CD4-positive, CD25-positive, alpha-beta regulatory T cell (primary cell): ENCODE results near the gene KCTD14. TPM values are rescaled to one million over a fixed set of nuclear protein-coding genes. Genes with fewer than 3 reads are reported as not detected.
"Not testable (repeated sequence)": the region's sequence is repeated elsewhere in the genome, so short reads cannot be mapped to it uniquely, and the experiment has no call there.

ENCODE experiments used
- ATAC-seq, 2 donors: fragments of 150-1000 bp; cut with Tn5 transposase; one replicate each; pipeline ENCODE4 v1.10.0; 2021; ENCODE audit warnings: low read depth in 2 of 2, moderate number of reproducible peaks in 2 of 2, moderate library complexity in 1 of 2
- DNase-seq, 3 donors: peaks; one replicate each; pipeline versions ENCODE4 v3.0.0 to v3.0.0-alpha.2; 2012 to 2022; ENCODE audit warnings: mixed read lengths in 1 of 3
- H3K27ac ChIP-seq: one replicate; pipeline ENCODE4 v1.7.0; 2013; ENCODE audit warnings: mild to moderate bottlenecking, low read length; ENCODE audit not compliant: insufficient read depth, poor library complexity, severe bottlenecking
- H3K27me3 ChIP-seq: one replicate; pipeline ENCODE4 v1.7.0; 2013; ENCODE audit warnings: low read length; ENCODE audit not compliant: control insufficient read depth, insufficient read depth
- H3K36me3 ChIP-seq: one replicate; pipeline ENCODE4 v1.7.0; 2013; ENCODE audit warnings: mild to moderate bottlenecking, low read length, moderate library complexity; ENCODE audit not compliant: control insufficient read depth, insufficient read depth
- H3K4me1 ChIP-seq: 2 replicates; pipeline ENCODE4 v1.7.0; 2013; ENCODE audit warnings: mild to moderate bottlenecking, low read length; ENCODE audit not compliant: insufficient read depth, control insufficient read depth, poor library complexity, severe bottlenecking
- H3K4me3 ChIP-seq: one replicate; pipeline ENCODE4 v1.7.0; 2013; ENCODE audit warnings: low read depth, mild to moderate bottlenecking, low read length, moderate library complexity
- H3K9me3 ChIP-seq, 2 experiments: 1 replicate in 1 of 2; 2 replicates in 1 of 2; pipeline ENCODE4 v1.7.0; 2013; ENCODE audit warnings: low read length in 2 of 2, mild to moderate bottlenecking in 1 of 2, moderate library complexity in 1 of 2; ENCODE audit not compliant: control insufficient read depth in 2 of 2
- H3K27ac Mint-ChIP-seq, 3 donors: one replicate each; pipeline ENCODE4 v1.8.0; 2020 to 2022; ENCODE audit warnings: mild to moderate bottlenecking in 3 of 3, mixed read lengths in 3 of 3, moderate library complexity in 2 of 3
- H3K27me3 Mint-ChIP-seq: one replicate; pipeline ENCODE4 v1.8.0; 2022; ENCODE audit warnings: mild to moderate bottlenecking, mixed read lengths
- H3K36me3 Mint-ChIP-seq: one replicate; pipeline ENCODE4 v1.8.0; 2020; ENCODE audit warnings: mixed read lengths
- H3K4me1 Mint-ChIP-seq, 4 donors: one replicate each; pipeline ENCODE4 v1.8.0; 2020 to 2022; ENCODE audit warnings: mixed read lengths in 4 of 4, mild to moderate bottlenecking in 1 of 4
- H3K4me3 Mint-ChIP-seq, 4 donors: one replicate each; pipeline ENCODE4 v1.8.0; 2020 to 2022; ENCODE audit warnings: mild to moderate bottlenecking in 4 of 4, mixed read lengths in 4 of 4, moderate library complexity in 3 of 4
- H3K9me3 Mint-ChIP-seq, 7 donors: one replicate each; pipeline ENCODE4 v1.8.0; 2020 to 2022; ENCODE audit warnings: mixed read lengths in 7 of 7, mild to moderate bottlenecking in 3 of 7, moderate library complexity in 2 of 7
- polyA plus RNA-seq, 4 donors: library from polyadenylated mRNA; unstranded; fragments of 300-500 nt; fragmentation: Illumina TruSeq; gene quantifications; one replicate each; pipeline ENCODE4 v1.2.3, GENCODE V29; 2021
- total RNA-seq: library from RNA; stranded (reverse); gene quantifications from one replicate; pipeline ENCODE4 v1.2.3, GENCODE V29; 2022

Gene KCTD14
- total and polyA plus RNA-seq, 5 donors from 2014 or later: 0.09 to 1.4 (median 0.41) TPM; not detected in 1

DNA sequence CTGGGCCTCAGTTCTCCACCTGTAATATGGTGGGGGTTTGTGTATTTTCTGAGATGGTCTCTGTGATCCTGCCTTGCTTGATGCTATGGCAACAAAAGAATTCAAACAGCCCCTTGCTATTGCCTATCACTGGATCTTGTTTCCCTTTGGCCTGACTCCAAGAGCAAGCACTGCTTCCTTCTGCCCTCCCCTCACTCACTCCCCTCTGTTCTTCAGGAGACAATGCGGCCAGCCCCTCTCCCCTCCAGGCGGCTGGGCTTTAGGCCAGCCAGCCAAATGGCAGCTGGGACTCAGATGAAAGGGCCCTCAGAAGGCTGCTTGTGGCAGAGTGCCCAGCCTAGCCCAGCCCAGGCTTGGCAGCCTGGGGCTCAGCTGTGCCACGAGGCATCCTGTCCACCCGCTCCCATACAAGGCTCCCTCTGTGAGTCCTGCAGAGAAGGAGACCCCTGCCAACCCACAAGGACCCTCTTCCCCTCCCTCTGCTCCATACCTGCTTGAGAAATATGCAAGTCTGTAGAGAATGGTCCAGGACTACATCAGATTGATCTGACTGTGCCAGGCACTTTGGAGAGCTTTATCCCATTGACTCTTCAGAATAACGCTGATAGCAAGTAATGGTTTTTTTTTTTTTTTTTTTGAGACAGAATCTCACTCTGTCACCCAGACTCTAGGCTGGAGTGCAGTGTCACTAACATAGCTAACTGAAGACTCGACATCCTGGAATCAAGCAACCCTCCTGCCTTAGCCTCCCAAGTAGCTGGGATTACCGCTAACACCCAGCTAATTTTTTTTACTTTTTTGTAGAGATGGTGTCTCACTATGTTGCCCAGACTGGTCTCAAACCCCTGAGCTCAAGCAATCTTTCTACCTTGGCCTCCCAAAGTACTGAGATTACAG lies 7.6 kb upstream of the KCTD14 start:
- Histone ChIP-seq H3K4me3 (no peak overlapping the region), H3K36me3 (no peaks in the 10 kb centered on the region), H3K27me3 (no peaks in the 10 kb centered on the region), H3K27ac (no peak overlapping the region), H3K4me1 (no peaks in the 10 kb centered on the region), H3K9me3 (no peaks in the 10 kb centered on the region)
- DNase-seq (no peak), ATAC-seq (no peak)
- H3K4me1 Mint-ChIP-seq: no peaks in the 10 kb centered on the region
- H3K27me3 Mint-ChIP-seq: peaks cover 4% of the 10 kb centered on the region
- H3K4me3 Mint-ChIP-seq: no peak overlapping the region
- H3K27ac Mint-ChIP-seq: no peak overlapping the region
- no peaks in the 10 kb centered on the region for H3K9me3 Mint-ChIP-seq
- no peaks in the 10 kb centered on the region for H3K36me3 Mint-ChIP-seq

DNA sequence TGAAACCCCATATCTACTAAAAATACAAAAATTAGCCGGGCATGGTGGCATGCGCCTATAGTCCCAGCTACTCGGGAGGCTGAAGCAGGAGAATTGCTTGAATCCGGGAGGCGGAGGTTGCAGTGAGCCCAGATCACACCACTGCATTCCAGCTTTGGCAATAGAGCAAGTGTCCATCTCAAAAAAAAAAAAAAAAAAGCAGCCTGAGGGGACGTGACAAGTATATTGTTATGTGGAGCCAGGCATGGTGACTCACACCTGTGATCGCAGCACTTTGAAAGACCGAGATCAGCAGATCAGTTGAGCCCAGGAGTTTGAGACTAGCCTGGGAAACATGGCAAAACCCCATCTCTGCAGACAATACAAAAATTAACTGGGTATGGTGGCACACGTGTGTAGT lies 5.3 kb upstream of the KCTD14 start:
- not testable (repeated sequence) for ATAC-seq, H3K4me3 Mint-ChIP-seq

DNA sequence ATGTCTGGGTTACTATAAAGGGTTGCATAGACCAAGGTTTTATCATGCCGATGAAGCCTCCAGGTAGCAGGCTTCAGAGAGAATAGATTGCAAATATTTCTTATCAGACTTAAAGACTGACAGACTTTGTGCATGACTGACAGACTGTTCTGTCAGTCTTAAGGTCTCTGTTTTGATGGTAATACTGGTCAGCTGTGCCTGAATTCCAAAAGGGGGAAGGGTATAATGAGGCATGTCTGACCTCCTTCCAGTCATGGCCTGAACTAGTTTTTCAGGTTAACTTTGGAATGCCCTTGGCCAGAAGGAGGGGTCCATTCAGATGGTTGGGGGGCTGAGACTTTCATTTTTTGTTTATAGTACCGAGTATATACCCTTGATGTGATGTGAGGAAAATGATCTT lies 4.7 kb upstream of the KCTD14 start:
- H3K4me3 ChIP-seq: no peak overlapping the region
- H3K4me1 Mint-ChIP-seq: peaks cover 0 to 1% (median under 1%) of the 10 kb centered on the region in 4 donors
- H3K27ac Mint-ChIP-seq: no peak overlapping the region
- no peaks in the 10 kb centered on the region for H3K9me3 ChIP-seq
- H3K4me3 Mint-ChIP-seq: no peak overlapping the region
- H3K27me3 Mint-ChIP-seq: peaks cover 6% of the 10 kb centered on the region
- H3K36me3 ChIP-seq: no peaks in the 10 kb centered on the region
- no peak for ATAC-seq
- no peaks in the 10 kb centered on the region for H3K4me1 ChIP-seq
- no peaks in the 10 kb centered on the region for H3K36me3 Mint-ChIP-seq
- no peak overlapping the region for H3K27ac ChIP-seq
- DNase-seq: no peak
- peaks cover 0 to 2% (median 0%) of the 10 kb centered on the region in 7 donors for H3K9me3 Mint-ChIP-seq
- no peaks in the 10 kb centered on the region for H3K27me3 ChIP-seq

More for the DNA sequence above, 5.3 kb upstream of the KCTD14 start:
- not testable (repeated sequence) for H3K4me1 Mint-ChIP-seq, H3K27me3 Mint-ChIP-seq, H3K9me3 Mint-ChIP-seq, H3K27ac ChIP-seq, H3K4me3 ChIP-seq, H3K27me3 ChIP-seq, H3K36me3 Mint-ChIP-seq, H3K4me1 ChIP-seq, H3K36me3 ChIP-seq, H3K9me3 ChIP-seq, DNase-seq, H3K27ac Mint-ChIP-seq

DNA sequence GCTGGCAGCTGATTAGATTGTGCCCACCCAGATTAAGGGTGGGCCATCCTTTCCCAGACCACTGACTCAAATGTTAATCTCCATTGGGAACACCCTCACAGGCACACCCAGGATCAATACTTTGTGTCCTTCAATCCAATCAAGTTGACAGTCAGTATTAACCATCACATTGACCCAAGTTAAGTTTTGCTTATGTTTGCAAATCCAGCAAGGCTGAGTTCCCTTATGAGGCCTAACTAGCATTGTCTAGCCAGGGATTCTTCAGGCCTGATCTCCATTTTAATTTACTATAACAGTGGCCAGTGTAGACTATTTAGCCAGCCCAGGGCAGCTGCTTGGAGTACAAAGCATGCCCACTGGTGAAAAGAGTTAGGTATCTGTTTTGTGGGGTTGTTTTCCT lies 2.3 kb upstream of the KCTD14 start:
- H3K36me3 Mint-ChIP-seq: no peaks in the 10 kb centered on the region
- H3K36me3 ChIP-seq: no peaks in the 10 kb centered on the region
- H3K4me3 Mint-ChIP-seq: no peak overlapping the region
- ATAC-seq: no peak
- no peak overlapping the region for H3K4me3 ChIP-seq
- H3K27me3 Mint-ChIP-seq: peaks cover 19% of the 10 kb centered on the region
- H3K4me1 ChIP-seq: no peaks in the 10 kb centered on the region
- H3K9me3 ChIP-seq: no peaks in the 10 kb centered on the region
- peaks cover 5% of the 10 kb centered on the region for H3K27me3 ChIP-seq
- H3K27ac ChIP-seq: no peak overlapping the region
- no peak for DNase-seq
- H3K4me1 Mint-ChIP-seq: peaks cover 0 to 3% (median under 1%) of the 10 kb centered on the region in 4 donors
- H3K9me3 Mint-ChIP-seq: peaks cover 0 to 2% (median 0%) of the 10 kb centered on the region in 7 donors
- H3K27ac Mint-ChIP-seq: no peak overlapping the region

DNA sequence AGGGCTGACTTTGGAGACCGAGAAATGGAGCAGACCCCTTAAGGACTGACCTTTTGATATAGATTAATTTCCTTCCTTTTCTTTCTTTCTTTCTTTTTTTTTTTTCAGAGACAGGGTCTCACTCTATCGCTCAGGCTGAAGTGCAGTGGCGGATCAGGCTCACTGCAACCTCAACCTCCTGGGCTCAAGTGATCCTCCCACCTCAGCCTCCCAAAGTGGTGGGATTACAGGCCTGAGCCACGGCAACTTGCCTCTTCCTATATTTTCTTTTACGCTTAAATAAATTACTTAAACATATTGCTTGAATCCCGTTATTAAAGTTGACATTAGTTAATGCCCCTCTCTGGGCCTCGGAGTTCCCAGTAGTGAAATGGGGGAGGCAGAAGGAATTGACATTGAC lies 350 bp upstream of the KCTD14 start:
- no peaks in the 10 kb centered on the region for H3K4me1 ChIP-seq
- peaks cover 5% of the 10 kb centered on the region for H3K27me3 ChIP-seq
- DNase-seq: no peak
- no peak for ATAC-seq
- H3K9me3 Mint-ChIP-seq: peaks cover 0 to 2% (median 0%) of the 10 kb centered on the region in 7 donors
- no peaks in the 10 kb centered on the region for H3K9me3 ChIP-seq
- no peak overlapping the region for H3K27ac ChIP-seq
- H3K36me3 Mint-ChIP-seq: no peaks in the 10 kb centered on the region
- peaks cover 0 to 3% (median under 1%) of the 10 kb centered on the region in 4 donors for H3K4me1 Mint-ChIP-seq
- H3K36me3 ChIP-seq: no peaks in the 10 kb centered on the region
- peaks cover 24% of the 10 kb centered on the region for H3K27me3 Mint-ChIP-seq
- H3K4me3 Mint-ChIP-seq: no peak overlapping the region
- no peak overlapping the region for H3K4me3 ChIP-seq
- no peak overlapping the region for H3K27ac Mint-ChIP-seq

- no peak overlapping the region for H3K4me3 Mint-ChIP-seq
- Histone ChIP-seq H3K4me1 (no peaks in the 10 kb centered on the region), H3K9me3 (no peaks in the 10 kb centered on the region), H3K4me3 (no peak overlapping the region), H3K27me3 (peaks cover 5% of the 10 kb centered on the region), H3K27ac (no peak overlapping the region), H3K36me3 (no peaks in the 10 kb centered on the region)
- peaks cover 0 to 3% (median under 1%) of the 10 kb centered on the region in 4 donors for H3K4me1 Mint-ChIP-seq
- no peak overlapping the region for H3K27ac Mint-ChIP-seq
- H3K36me3 Mint-ChIP-seq: no peaks in the 10 kb centered on the region
- H3K27me3 Mint-ChIP-seq: peaks cover 20% of the 10 kb centered on the region
- ATAC-seq (no peak), DNase-seq (no peak)
- peaks cover 0 to 2% (median 0%) of the 10 kb centered on the region in 7 donors for H3K9me3 Mint-ChIP-seq
Observed at GRCh38 chr11:78021611-78022010, 1.5 kb downstream of the KCTD14 start.

DNA sequence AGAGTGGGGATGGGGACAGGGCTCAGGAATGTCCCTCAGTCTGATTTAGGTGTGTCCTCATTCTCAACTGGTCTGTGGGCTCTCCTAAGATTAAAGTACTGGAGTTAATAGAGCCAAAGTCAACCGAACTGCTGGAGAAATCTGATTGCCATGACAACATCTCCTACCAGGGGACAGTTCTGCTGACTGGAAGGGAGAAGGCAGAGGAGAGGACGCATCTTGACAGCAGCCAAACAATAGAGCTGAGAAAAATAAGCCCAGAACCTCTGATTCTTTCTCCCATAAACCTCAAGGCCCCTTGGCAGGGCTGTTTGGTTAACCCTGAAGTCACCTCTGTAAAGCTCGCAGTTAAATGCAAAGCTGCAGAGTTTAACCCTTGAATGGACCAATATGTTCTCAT lies 2.8 kb downstream of the KCTD14 start:
- H3K4me1 Mint-ChIP-seq: peaks cover 0 to 3% (median under 1%) of the 10 kb centered on the region in 4 donors
- no peaks in the 10 kb centered on the region for H3K9me3 ChIP-seq
- H3K4me3 ChIP-seq: no peak overlapping the region
- DNase-seq: no peak
- peaks cover 22% of the 10 kb centered on the region for H3K27me3 Mint-ChIP-seq
- H3K27ac Mint-ChIP-seq: no peak overlapping the region
- H3K4me1 ChIP-seq: no peaks in the 10 kb centered on the region
- H3K4me3 Mint-ChIP-seq: no peak overlapping the region
- H3K36me3 Mint-ChIP-seq: no peaks in the 10 kb centered on the region
- no peak for ATAC-seq
- peaks cover 7% of the 10 kb centered on the region for H3K27me3 ChIP-seq
- no peaks in the 10 kb centered on the region for H3K36me3 ChIP-seq
- H3K27ac ChIP-seq: no peak overlapping the region
- H3K9me3 Mint-ChIP-seq: peaks cover 0 to 2% (median 0%) of the 10 kb centered on the region in 7 donors

GRCh38 chr11:78019808-78020207 lies 3.3 kb downstream of the KCTD14 start:
- Histone ChIP-seq H3K9me3 (no peaks in the 10 kb centered on the region), H3K36me3 (no peaks in the 10 kb centered on the region), H3K4me1 (no peaks in the 10 kb centered on the region), H3K4me3 (no peak overlapping the region), H3K27ac (no peak overlapping the region), H3K27me3 (peaks cover 7% of the 10 kb centered on the region)
- Mint-ChIP-seq H3K4me1 (peaks cover 0 to 3% (median under 1%) of the 10 kb centered on the region in 4 donors), H3K9me3 (peaks cover 0 to 2% (median 0%) of the 10 kb centered on the region in 7 donors), H3K27ac (no peak overlapping the region), H3K27me3 (peaks cover 24% of the 10 kb centered on the region), H3K4me3 (no peak overlapping the region), H3K36me3 (no peaks in the 10 kb centered on the region)
- no peak for ATAC-seq
- no peak for DNase-seq
